GM19351 (cell line): ENCODE data around the gene EVPL.
"Not testable (repeated sequence)": the region's sequence is repeated elsewhere in the genome, so short reads cannot be mapped to it uniquely, and the experiment has no call there.

Experiments
- ATAC-seq: cut with Tn5 transposase; IDR thresholded peaks from one replicate; pipeline ENCODE4 v1.9.1; 2021; ENCODE audit warnings: mild to moderate bottlenecking, moderate library complexity; ENCODE audit not compliant: unreplicated experiment

EVPL gene

DNA sequence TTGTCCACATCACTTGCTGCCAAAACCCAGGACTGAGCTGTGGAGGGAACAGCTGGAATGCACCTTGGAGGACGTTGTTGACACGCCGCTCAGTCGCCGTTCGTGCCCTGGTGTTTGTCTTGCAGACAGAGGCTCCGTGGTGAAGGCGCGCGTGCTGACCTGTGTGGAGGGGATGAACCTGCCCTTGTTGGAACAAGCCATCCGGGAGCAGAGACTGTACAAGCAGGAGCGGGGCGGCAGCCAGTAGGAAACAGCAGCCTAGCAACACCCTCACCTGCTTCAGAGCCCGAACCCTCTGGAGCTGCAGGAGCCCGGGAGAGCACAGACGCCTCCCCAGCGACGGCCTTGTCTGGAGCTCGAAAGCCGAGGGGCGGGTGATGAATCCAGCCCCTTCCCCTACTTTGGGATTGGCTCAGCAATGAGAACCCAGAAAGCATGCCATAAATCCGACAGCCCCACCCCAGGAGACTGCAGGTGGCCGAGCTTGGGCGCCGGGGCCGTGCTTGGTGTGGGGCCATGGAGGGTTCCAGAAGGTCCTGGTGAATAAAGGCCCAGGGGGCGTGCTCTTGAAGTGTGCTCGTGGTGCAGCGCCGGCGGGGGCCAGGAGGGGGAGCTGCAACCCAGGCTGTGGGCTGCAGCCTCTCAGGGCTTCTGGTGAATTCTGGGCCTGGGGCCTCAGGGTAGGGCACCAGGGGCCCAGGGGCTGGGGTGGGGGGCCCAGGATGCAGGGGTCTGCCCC is 26.9 kb downstream of the EVPL start:
- no peak for ATAC-seq

DNA sequence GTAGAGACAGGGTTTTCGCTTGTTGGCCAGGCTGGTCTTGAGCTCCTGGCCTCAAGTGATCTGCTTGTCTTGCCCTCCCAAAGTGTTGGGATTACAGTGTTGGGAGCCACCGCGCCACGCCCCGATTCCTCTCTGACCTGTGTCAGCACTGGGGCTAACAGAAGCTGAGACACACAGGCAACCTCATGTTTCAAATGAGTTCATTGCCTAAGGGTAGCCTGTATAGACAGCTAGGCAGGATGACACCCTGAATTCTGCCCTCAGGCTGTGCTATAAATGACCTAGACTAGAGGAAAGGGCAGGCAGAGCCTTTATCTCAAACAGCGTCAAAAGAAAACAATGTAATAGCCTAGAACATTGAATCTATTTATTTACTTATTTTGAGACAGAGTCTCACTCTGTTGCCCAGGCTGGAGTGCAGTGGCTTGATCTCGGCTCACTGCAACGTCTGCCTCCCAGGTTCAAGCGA is 28.7 kb downstream of the EVPL start:
- no peak for ATAC-seq

- ATAC-seq, result no peak
Measured at GRCh38 chr17:75996665-75997590, 30.2 kb downstream of the EVPL start.

GRCh38 chr17:75995385-75995925 is 31.7 kb downstream of the EVPL start:
- ATAC-seq, result no peak

DNA sequence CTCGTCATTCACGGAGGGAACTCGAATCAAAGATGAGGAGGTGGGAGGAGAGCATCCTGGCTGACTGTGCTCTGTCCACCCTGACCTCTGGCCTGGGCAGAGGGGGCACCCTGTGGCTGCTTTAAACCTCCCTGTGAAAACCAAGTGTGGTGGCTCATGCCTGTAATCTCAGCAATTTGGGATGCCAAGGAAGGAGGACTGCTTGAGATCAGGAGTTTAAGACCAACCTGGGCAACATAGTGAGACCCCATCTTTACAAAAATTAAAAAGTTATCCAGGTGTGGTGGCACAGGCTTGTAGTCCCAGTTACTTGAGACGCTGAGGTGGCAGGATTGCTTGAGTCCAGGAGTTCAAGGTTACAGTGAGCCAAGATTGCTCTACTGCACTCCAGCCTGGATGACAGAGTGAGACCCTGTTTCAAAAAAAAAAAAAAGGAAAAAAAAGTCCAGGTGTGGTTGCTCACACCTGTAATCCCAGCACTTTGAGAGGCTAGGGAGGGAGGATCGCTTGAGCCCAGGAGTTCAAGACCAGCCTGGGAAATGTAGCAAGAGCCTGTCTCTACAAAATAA is 32.2 kb downstream of the EVPL start:
- no peak for ATAC-seq

DNA sequence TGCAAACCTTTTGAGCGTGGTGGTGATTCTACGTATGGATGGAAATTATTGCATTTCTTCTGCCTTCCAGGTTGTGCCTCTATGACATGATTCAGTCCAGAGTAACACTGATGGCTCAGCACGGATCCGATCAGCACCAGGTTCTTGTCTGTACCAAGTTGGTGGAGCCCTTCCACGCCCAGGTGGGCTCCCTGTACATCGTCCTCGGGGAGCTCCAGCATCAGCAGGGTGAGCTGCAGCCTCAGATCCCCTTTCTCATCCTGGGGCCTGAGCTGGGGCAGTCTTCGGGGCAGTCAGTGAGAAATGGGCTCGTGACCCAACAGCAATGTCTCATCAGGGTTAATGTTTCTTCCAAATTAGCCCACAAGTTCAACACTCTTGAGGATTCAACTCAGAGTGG is 35.7 kb downstream of the EVPL start:
- ATAC-seq, result no peak

GRCh38 chr17:75987041-75987440 is 40.1 kb downstream of the EVPL start:
- ATAC-seq, result no peak

GRCh38 chr17:75985986-75986385 is 41.1 kb downstream of the EVPL start:
- no peak for ATAC-seq

DNA sequence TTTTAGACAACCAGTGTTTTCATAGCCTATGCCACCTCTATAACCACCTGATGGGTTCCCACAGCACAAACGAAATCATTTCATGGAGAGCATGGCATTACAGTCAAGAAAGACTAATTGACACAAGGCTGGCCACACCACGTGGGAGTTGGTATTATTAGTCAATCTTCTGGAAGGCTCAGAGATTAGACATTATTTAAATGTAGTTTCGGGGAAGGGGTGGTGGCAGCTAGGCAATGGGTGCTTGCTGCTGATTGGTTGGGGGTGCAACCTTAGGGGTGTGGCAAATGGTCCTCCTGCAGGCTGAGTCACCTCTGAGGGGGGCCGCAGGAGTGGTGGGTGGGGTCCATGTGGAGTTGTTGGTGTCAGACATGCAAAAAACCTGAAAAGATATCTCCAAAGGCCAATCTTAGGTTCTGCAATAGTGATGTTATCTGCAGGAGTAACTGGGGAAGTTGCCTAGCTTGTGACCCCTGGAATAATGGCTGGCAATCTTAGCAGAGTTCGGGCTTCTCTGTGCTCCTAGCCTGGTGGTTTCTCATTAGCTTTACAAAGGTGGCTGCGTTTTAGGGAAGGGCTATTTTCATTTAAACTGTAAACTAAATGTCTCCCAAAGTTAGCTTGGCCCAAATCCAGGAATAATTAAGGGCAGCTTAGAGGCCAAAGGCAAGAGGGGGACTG is 43.5 kb downstream of the EVPL start:
- no peak for ATAC-seq

- no peak for ATAC-seq
Measured at GRCh38 chr17:75981019-75981615, 46.0 kb downstream of the EVPL start.

DNA sequence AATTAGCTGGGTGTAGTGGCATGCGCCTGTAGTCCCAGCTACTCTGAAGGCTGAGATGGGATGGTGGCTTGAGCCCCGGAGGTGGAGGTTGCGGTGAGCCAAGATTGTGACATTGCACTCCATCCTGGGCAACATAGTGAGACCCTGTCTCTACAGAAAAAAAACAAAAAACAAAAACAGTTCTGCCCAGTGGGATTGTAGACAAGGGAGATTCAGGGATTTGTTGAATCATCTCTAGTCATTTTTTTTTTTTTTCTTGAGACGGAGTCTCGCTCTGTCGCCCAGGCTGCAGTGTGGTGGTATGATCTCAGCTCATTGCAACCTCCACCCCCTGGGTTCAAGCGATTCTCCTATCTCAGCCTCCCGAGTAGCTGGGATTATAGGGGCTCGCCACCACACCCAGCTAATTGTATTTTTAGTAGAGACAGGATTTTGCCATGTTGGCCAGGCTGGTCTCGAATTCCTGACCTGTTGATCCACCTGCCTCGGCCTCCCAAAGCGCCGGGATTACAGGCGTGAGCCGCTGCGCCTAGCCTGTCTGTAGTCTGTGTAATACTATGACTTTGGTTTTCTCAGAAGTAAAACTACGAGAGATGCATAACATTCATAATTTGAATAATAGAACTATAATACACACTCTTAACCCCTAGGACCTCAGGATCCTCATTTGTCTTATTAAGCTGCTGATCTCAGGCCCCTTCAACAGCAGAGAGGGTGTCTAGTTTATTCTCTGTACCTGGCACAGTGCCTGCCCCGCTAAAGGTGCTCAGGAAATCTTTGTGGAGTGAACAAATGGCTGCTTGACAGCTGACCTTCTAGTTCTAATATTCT is 46.7 kb downstream of the EVPL start:
- no peak for ATAC-seq

DNA sequence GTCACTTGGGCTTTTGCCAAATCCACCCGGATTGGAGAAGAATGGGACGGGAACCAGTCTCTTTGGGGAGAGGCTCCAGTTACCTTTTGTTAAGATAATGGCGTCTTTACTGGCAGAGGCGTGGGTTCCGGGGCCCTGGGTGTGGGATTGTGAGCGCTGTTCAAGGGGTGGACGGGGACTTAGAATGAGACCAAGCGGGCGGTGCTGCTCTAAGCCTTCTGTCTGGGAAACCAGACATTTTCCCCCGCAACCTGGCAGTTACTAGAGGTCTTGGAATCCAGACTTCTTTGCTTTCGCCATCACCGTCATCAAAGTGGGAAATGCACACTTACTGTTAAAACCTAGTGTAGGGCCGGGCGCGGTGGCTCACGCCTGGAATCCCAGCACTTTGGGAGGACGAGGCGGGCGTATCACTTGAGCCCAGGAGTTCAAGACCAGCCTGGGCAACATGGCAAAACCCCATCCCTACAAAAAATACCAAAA is 47.4 kb downstream of the EVPL start:
- peak; percentile 17 for ATAC-seq

- ATAC-seq, result peak; percentile 89
Measured at GRCh38 chr17:75978938-75979704, 48.0 kb downstream of the EVPL start, which contains the start of the genes ACOX1 and TEN1. Gene ACOX1, minus strand, starts transcription at chr17:75979166. Its CDS starts 93 bp downstream, at chr17:75979073. Gene TEN1, plus strand, starts transcription at chr17:75979240. Its CDS starts 6,953 bp downstream, at chr17:75986193.

GRCh38 chr17:75976175-75976848 is 50.8 kb downstream of the EVPL start:
- ATAC-seq, result no peak

DNA sequence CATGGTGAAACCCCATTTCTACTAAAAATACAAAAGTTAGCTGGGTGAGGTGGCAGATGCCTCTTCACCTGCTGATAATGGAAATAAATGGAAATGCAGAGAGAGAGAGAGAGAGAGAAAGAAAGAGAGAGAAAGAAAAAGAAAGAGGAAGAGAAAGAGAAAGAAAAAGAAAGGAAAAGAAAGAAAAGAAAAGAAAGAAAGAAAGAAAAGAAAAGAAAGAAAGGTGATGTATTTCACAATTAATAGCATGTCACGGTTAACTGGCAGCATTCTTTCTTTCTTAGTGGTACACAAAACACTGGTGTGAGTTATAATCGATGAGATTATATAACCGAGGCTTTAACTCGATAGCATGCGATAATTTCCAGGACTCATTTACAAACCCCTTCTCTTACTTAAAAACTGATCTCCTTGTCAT is 51.3 kb downstream of the EVPL start:
- no peak for ATAC-seq

- not testable (repeated sequence) for ATAC-seq
Measured at GRCh38 chr17:75975187-75975586, 51.9 kb downstream of the EVPL start.

GRCh38 chr17:75970626-75971025 is 56.5 kb downstream of the EVPL start:
- ATAC-seq, result no peak
